Endothelial cell (in vitro differentiated cells): Measurements from ENCODE around the gene FAM3C. TPM values are rescaled to one million over a fixed set of nuclear protein-coding genes. Genes with fewer than 3 reads are reported as not detected.

ENCODE experiments used
- DNase-seq: peaks from one replicate; pipeline ENCODE4 v3.0.0; 2021; ENCODE audit warnings: low spot score
- H3K27ac Mint-ChIP-seq: one replicate; pipeline ENCODE4 v1.8.0; 2021; ENCODE audit warnings: mixed read lengths, inconsistent platforms; ENCODE audit not compliant: unreplicated experiment
- H3K27me3 Mint-ChIP-seq: one replicate; pipeline ENCODE4 v1.8.0; 2021; ENCODE audit warnings: mild to moderate bottlenecking, moderate library complexity, mixed read lengths, inconsistent platforms; ENCODE audit not compliant: unreplicated experiment
- H3K36me3 Mint-ChIP-seq: one replicate; pipeline ENCODE4 v1.8.0; 2021; ENCODE audit warnings: mild to moderate bottlenecking, low read depth, mixed read lengths, inconsistent platforms; ENCODE audit not compliant: unreplicated experiment
- H3K4me1 Mint-ChIP-seq: one replicate; pipeline ENCODE4 v1.8.0; 2021; ENCODE audit warnings: mild to moderate bottlenecking, mixed read lengths, inconsistent platforms; ENCODE audit not compliant: unreplicated experiment
- H3K4me3 Mint-ChIP-seq: one replicate; pipeline ENCODE4 v1.8.0; 2021; ENCODE audit warnings: mild to moderate bottlenecking, mixed read lengths, inconsistent platforms; ENCODE audit not compliant: unreplicated experiment
- H3K9me3 Mint-ChIP-seq: one replicate; pipeline ENCODE4 v1.8.0; 2021; ENCODE audit warnings: mixed read lengths, inconsistent platforms; ENCODE audit not compliant: unreplicated experiment
- CTCF ChIP-seq: fragments of 200-600 bp; sonication (generic); IDR thresholded peaks from one replicate; pipeline ENCODE4 v1.5.0; 2021; ENCODE audit warnings: antibody characterized with exemption; ENCODE audit not compliant: unreplicated experiment
- total RNA-seq: library from RNA; stranded (reverse); fragmentation: NEBNext Ultra II Directional; extraction: Animal tissue kit (Norgen Biotek cat#: 25700); gene quantifications from one replicate; pipeline ENCODE4 v1.2.1, GENCODE V29; 2021; ENCODE audit not compliant: unreplicated experiment

The FAM3C gene
- total RNA-seq, 1 donor from 2014 or later: 50.9 TPM

- TF ChIP-seq CTCF: no peak
- peaks cover 15% of the 10 kb centered on the region for H3K4me1 Mint-ChIP-seq
- H3K27ac Mint-ChIP-seq: no peak overlapping the region
- no peak overlapping the region for H3K4me3 Mint-ChIP-seq
- DNase-seq: no peak
- H3K36me3 Mint-ChIP-seq: peaks cover 7% of the 10 kb centered on the region
- peaks cover 1% of the 10 kb centered on the region for H3K27me3 Mint-ChIP-seq
- no peaks in the 10 kb centered on the region for H3K9me3 Mint-ChIP-seq
Observed at GRCh38 chr7:121394709-121395140, 1.4 kb downstream of the FAM3C start.

GRCh38 chr7:121393005-121393366, 3.1 kb downstream of the FAM3C start:
- no peaks in the 10 kb centered on the region for H3K9me3 Mint-ChIP-seq
- TF ChIP-seq CTCF: no peak
- H3K27me3 Mint-ChIP-seq: peaks cover 1% of the 10 kb centered on the region
- DNase-seq: no peak
- no peak overlapping the region for H3K27ac Mint-ChIP-seq
- no peak overlapping the region for H3K4me3 Mint-ChIP-seq
- peaks cover 7% of the 10 kb centered on the region for H3K36me3 Mint-ChIP-seq
- peaks cover 15% of the 10 kb centered on the region for H3K4me1 Mint-ChIP-seq

GRCh38 chr7:121392277-121393004, 3.7 kb downstream of the FAM3C start:
- Mint-ChIP-seq H3K36me3 (peaks cover 7% of the 10 kb centered on the region), H3K4me3 (peak overlapping the region; percentile 7), H3K27ac (no peak overlapping the region), H3K4me1 (peaks cover 15% of the 10 kb centered on the region), H3K27me3 (peaks cover 1% of the 10 kb centered on the region), H3K9me3 (no peaks in the 10 kb centered on the region)
- TF ChIP-seq CTCF: no peak
- no peak for DNase-seq

GRCh38 chr7:121391686-121392085, 4.4 kb downstream of the FAM3C start:
- Mint-ChIP-seq H3K4me1 (peaks cover 15% of the 10 kb centered on the region), H3K9me3 (no peaks in the 10 kb centered on the region), H3K27me3 (peaks cover 1% of the 10 kb centered on the region), H3K27ac (no peak overlapping the region), H3K4me3 (no peak overlapping the region), H3K36me3 (peaks cover 7% of the 10 kb centered on the region)
- no peak for TF ChIP-seq CTCF
- DNase-seq: no peak

GRCh38 chr7:121390617-121391016, 5.5 kb downstream of the FAM3C start:
- peaks cover 23% of the 10 kb centered on the region for H3K4me1 Mint-ChIP-seq
- no peaks in the 10 kb centered on the region for H3K27me3 Mint-ChIP-seq
- H3K27ac Mint-ChIP-seq: no peak overlapping the region
- no peak overlapping the region for H3K4me3 Mint-ChIP-seq
- peaks cover 7% of the 10 kb centered on the region for H3K36me3 Mint-ChIP-seq
- no peaks in the 10 kb centered on the region for H3K9me3 Mint-ChIP-seq
- DNase-seq: no peak
- no peak for TF ChIP-seq CTCF
